HepG2 (cell line): ENCODE data around the gene ZMYND10. TPM values are rescaled to one million over a fixed set of nuclear protein-coding genes. Genes with fewer than 3 reads are reported as not detected.

Experiments
- HMGXB3 ChIP-seq: sonication (generic); formaldehyde crosslinking; IDR thresholded peaks from 2 replicates; pipeline ENCODE4 v1.4.0; 2020; ENCODE audit warnings: missing genetic modification reagents, borderline replicate concordance
- HNRNPH1 ChIP-seq: fragments of 200-400 bp; formaldehyde crosslinking; optimal IDR thresholded peaks from 2 replicates; pipeline ENCODE3; 2017; ENCODE audit warnings: mild to moderate bottlenecking, low read depth, low read length
- KAT8 ChIP-seq: IDR thresholded peaks from 2 replicates; pipeline ENCODE4 v1.6.1; 2016; ENCODE audit warnings: missing genetic modification reagents, missing compliant biosample characterization
- LBX2 ChIP-seq: sonication (generic); formaldehyde crosslinking; IDR thresholded peaks from 2 replicates; pipeline ENCODE4 v1.5.0; 2020; ENCODE audit warnings: missing genetic modification reagents, mild to moderate bottlenecking, borderline replicate concordance
- PRPF4 ChIP-seq: fragments of 200-400 bp; formaldehyde crosslinking; IDR thresholded peaks from 2 replicates; pipeline ENCODE4 v1.6.1; 2016; ENCODE audit warnings: low read length, low read depth; ENCODE audit not compliant: poor library complexity, severe bottlenecking
- SALL2 ChIP-seq: sonication (generic); formaldehyde crosslinking; IDR thresholded peaks from 2 replicates; pipeline ENCODE4 v1.8.1; 2023; ENCODE audit warnings: mild to moderate bottlenecking, missing genetic modification reagents, inconsistent platforms
- SKIL ChIP-seq: sonication (generic); formaldehyde crosslinking; IDR thresholded peaks from 2 replicates; pipeline ENCODE4 v1.8.0; 2022; ENCODE audit warnings: missing genetic modification reagents, mild to moderate bottlenecking, moderate library complexity, borderline replicate concordance
- ZKSCAN8 ChIP-seq: IDR thresholded peaks from 2 replicates; pipeline ENCODE4 v1.6.1; 2016; ENCODE audit warnings: borderline replicate concordance, missing genetic modification reagents, missing compliant biosample characterization
- polyA plus RNA-seq, 8 experiments: library from polyadenylated mRNA; depleted of rRNA in 3 of 8; stranded (reverse) in 7 of 8; unstranded in 1 of 8; fragments of >200 nt; fragmentation: Illumina TruSeq in 4 of 8; extraction: Trizol in 4 of 8; gene quantifications; 2 replicates each; pipeline versions ENCODE4 v1.2.1 to v1.2.3, GENCODE V29; 2011 to 2016; ENCODE audit warnings: low read depth in 4 of 8, missing spikeins in 1 of 8, mixed read lengths in 1 of 8; ENCODE audit not compliant: insufficient read depth in 1 of 8
- total RNA-seq, 5 experiments: library from RNA; depleted of rRNA; stranded (reverse); fragments of >200 nt; fragmentation: Illumina TruSeq; extraction: Trizol; gene quantifications; 2 replicates each; pipeline ENCODE4 v1.2.3, GENCODE V29; 2016; ENCODE audit warnings: low read depth in 1 of 5
- TF ChIP-seq, protein P1 (sequence below): sonication (generic); formaldehyde crosslinking; IDR thresholded peaks from 2 replicates; pipeline ENCODE4 v1.8.0; 2022; ENCODE audit warnings: mild to moderate bottlenecking, missing genetic modification reagents, moderate library complexity
- TF ChIP-seq, protein P2 (sequence below): sonication (generic); formaldehyde crosslinking; IDR thresholded peaks from 2 replicates; pipeline ENCODE4 v1.4.0; 2020; ENCODE audit warnings: mild to moderate bottlenecking, missing genetic modification reagents

Gene ZMYND10
- total and polyA plus RNA-seq, 2 of the 13 experiments (the other 11 are each of a cell fraction or from before 2014, with no cell fraction given), result 0.60 to 0.74 TPM

DNA sequence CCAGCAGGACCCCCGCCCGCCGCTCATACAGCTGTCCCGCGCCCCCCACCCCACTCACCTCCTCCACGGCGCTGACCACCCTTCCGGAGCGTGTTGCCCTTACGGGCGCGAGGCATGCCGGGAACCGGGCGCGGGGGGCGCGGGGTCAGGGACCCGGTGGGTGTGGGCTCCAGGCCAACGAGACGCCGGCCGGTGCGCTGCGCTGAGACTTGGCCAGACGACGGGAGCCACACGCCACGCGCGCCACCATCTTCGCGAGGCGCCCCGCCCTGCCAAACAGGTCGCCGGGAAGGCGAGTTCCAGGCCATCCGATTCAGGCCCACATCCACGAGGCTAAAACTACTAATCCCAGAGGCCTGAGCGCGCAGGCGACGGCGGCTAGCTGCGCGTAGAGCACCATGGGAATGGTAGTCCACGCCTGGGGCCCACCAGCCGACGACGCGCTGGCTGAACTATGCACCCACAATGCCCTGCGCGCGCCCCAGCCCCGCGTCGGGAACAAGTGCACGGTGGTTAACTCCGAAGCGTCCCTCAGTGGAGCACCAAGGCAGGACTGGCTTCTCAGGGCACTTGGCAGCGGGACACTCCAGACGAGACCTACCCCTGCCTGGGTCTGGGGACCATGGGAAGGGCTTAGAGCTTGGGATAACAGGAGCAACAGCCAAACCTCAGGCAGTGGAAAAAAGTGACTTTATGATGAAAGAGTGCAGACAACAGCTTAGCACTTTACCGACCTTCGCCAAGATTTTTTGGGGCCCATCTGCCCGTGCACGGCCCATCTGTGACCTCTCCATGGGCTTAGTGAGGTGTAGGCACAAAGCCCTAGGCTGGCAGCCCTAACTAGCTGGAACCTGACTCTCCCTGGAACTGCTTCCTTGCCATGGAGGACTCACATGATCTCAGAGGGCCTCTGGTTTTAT, 53.1 kb downstream of the ZMYND10 start, which contains the start of gene IFRD2 (continued):
- TF ChIP-seq, protein P1, sequence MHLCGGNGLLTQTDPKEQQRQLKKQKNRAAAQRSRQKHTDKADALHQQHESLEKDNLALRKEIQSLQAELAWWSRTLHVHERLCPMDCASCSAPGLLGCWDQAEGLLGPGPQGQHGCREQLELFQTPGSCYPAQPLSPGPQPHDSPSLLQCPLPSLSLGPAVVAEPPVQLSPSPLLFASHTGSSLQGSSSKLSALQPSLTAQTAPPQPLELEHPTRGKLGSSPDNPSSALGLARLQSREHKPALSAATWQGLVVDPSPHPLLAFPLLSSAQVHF (CRISPR knock-in tag), result no peak; the same call in 1 of the 2 replicates
- TF ChIP-seq PRPF4, result no peak
- TF ChIP-seq, protein P2, sequence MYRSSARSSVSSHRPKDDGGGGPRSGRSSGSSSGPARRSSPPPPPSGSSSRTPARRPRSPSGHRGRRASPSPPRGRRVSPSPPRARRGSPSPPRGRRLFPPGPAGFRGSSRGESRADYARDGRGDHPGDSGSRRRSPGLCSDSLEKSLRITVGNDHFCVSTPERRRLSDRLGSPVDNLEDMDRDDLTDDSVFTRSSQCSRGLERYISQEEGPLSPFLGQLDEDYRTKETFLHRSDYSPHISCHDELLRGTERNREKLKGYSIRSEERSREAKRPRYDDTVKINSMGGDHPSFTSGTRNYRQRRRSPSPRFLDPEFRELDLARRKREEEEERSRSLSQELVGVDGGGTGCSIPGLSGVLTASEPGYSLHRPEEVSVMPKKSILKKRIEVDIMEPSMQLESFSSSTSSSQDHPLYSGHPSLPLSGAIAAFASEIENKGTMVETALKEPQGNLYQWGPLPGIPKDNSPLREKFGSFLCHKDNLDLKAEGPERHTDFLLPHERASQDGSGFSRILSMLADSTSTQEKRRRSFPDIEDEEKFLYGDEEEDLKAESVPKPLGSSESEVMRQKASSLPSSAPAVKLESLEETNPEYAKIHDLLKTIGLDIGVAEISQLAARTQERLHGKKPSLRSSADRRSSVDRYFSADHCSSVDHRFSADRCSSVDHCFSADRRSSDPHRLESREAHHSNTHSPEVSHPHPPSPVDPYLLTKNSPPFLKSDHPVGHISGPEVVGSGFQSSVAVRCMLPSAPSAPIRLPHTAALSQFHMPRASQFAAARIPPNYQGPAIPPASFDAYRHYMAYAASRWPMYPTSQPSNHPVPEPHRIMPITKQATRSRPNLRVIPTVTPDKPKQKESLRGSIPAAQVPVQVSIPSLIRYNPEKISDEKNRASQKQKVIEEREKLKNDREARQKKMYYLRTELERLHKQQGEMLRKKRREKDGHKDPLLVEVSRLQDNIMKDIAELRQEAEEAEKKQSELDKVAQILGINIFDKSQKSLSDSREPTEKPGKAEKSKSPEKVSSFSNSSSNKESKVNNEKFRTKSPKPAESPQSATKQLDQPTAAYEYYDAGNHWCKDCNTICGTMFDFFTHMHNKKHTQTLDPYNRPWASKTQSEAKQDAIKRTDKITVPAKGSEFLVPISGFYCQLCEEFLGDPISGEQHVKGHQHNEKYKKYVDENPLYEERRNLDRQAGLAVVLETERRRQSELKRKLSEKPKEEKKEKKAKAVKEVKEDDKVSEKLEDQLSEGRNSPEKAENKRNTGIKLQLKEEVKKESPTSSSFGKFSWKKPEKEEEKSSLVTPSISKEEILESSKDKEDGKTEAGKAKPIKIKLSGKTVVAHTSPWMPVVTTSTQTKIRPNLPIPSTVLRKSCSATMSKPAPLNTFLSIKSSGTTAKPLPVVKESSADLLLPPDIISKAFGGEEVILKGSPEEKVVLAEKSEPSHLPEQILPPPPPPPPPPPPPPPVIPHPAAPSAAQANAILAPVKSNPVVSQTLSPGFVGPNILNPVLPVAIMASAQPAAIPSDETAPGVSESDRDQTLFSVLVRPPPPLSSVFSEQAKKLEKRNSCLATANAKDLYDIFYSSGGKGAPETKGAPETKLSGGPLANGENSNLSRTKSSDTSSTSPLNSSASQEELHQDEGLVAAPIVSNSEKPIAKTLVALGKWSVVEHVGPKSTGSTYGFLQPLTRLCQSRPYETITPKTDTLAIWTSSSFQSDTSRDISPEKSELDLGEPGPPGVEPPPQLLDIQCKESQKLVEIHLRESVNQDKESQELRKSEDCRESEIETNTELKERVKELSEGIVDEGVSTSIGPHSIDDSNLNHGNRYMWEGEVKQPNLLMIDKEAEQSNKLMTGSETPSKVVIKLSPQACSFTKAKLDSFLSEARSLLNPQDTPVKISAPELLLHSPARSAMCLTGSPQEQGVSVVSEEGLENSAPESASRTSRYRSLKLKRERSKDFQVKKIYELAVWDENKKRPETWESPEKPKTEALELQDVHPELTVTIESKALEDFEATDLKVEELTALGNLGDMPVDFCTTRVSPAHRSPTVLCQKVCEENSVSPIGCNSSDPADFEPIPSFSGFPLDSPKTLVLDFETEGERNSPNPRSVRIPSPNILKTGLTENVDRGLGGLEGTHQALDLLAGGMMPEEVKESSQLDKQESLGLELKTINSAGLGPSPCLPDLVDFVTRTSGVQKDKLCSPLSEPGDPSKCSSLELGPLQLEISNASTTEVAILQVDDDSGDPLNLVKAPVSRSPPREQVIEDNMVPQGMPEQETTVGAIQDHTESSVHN (CRISPR knock-in tag), result no peak
- no peak for TF ChIP-seq HNRNPH1
- TF ChIP-seq KAT8 (CRISPR knock-in tag), result peak; percentile 81
- TF ChIP-seq SALL2 (CRISPR knock-in tag), result peak; percentile 59; the same call in 1 of the 2 replicates
- TF ChIP-seq LBX2 (CRISPR knock-in tag), result no peak
- TF ChIP-seq SKIL (CRISPR knock-in tag), result no peak; the same call in 1 of the 2 replicates
- TF ChIP-seq ZKSCAN8, result no peak
- TF ChIP-seq HMGXB3 (CRISPR knock-in tag), result no peak
